Measurements from ENCODE around the gene FNDC3B.

FNDC3B gene

DNA sequence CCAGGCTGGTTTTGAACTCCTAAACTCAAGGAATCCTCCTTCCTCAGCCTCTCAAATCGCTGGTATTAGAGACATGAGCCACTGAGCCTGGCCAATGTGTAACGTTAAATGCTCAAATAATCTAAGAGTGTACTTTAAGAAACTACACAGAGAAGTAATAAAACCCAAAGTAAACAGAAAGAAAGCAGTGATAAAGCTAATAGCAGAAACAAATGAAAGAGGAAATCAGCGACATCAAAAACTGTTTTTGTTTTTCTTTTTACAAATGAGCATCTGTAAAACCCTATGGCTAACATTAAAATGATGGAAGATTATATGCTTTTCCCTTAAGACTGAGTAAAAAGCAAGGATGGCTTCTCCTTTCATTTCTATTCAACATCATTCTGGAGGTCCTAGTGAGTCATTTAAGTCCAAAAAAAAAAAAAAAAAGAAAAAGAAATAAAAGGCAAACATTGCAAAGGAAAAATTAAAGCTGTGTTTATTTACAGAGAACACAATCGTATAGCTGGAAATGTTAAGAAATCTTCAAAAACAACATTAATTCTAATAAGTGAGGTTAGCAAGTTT, 36.8 kb upstream of the FNDC3B start:
- DNase-seq (ENCODE audit: low spot score): no peak
- Histone ChIP-seq H3K27ac (no peak overlapping the region), H3K4me3 (no peak overlapping the region)
- TF ChIP-seq, protein P1, sequence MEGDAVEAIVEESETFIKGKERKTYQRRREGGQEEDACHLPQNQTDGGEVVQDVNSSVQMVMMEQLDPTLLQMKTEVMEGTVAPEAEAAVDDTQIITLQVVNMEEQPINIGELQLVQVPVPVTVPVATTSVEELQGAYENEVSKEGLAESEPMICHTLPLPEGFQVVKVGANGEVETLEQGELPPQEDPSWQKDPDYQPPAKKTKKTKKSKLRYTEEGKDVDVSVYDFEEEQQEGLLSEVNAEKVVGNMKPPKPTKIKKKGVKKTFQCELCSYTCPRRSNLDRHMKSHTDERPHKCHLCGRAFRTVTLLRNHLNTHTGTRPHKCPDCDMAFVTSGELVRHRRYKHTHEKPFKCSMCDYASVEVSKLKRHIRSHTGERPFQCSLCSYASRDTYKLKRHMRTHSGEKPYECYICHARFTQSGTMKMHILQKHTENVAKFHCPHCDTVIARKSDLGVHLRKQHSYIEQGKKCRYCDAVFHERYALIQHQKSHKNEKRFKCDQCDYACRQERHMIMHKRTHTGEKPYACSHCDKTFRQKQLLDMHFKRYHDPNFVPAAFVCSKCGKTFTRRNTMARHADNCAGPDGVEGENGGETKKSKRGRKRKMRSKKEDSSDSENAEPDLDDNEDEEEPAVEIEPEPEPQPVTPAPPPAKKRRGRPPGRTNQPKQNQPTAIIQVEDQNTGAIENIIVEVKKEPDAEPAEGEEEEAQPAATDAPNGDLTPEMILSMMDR (IDR thresholded peaks at IDR 0.05): no peak

DNA sequence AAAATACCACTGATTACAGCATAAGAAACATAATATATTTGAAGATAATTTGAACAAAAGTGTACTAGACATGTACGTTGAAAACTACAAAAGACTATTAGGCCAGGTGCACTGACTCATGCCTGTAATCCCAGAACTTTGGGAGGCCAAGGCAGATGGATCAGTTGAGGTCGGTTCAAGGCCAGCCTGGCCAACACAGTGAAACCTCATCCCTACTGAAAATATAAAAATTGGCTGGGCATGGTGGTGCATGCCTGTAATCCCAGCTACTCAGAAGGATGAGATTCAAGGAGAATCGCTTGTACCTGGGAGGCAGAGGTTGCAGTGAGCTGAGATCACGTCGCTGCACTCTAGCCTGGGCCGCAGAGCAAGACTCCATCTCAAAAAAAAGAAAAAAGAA, 36.2 kb upstream of the FNDC3B start:
- H3K4me3 ChIP-seq: no peak overlapping the region
- TF ChIP-seq, protein P1 (IDR thresholded peaks at IDR 0.05): no peak
- DNase-seq (ENCODE audit: low spot score): no peak

DNA sequence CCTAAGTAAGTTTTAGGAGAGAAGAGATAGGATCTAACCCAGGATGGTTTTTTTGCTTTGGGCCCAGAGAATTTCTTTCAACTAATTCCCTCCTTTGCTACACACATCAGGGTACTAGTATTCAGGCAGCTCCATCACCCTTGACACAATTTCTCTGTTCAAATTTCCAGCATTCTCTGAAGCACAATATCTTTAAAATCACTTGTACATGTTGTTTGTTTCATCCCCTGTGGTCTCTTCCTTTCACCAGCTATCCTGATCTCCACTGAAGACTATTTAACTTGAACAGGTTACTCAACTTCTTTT, 32.4 kb upstream of the FNDC3B start:
- Histone ChIP-seq H3K4me3 (no peak overlapping the region), H3K27ac (no peak overlapping the region)
- no peak for DNase-seq (ENCODE audit: low spot score)
- TF ChIP-seq, protein P1 (IDR thresholded peaks at IDR 0.05): no peak

More for the DNA sequence above, 36.2 kb upstream of the FNDC3B start:
- H3K27ac ChIP-seq: no peak overlapping the region

DNA sequence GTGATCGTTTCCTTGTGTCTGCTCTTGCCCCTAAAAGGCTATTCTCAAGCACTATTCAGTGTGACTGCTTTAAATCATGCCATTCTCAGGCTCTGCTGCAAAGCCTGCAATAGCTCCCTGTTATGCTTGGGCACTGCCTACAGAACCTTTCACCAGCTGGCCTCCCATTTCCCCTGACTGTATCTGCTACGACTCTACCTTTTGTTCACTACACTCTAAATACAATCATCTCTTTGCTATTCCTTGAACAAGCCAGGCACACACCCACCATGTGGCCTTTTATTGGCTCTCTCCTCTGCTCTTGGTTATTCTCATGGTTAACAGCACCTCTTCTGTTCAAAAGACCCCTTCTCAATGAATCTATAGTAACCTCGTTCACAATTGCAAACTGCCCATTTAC, 29.6 kb upstream of the FNDC3B start:
- TF ChIP-seq, protein P1 (IDR thresholded peaks at IDR 0.05): no peak
- DNase-seq (ENCODE audit: low spot score): no peak
- Histone ChIP-seq H3K27ac (no peak overlapping the region), H3K4me3 (no peak overlapping the region)

DNA sequence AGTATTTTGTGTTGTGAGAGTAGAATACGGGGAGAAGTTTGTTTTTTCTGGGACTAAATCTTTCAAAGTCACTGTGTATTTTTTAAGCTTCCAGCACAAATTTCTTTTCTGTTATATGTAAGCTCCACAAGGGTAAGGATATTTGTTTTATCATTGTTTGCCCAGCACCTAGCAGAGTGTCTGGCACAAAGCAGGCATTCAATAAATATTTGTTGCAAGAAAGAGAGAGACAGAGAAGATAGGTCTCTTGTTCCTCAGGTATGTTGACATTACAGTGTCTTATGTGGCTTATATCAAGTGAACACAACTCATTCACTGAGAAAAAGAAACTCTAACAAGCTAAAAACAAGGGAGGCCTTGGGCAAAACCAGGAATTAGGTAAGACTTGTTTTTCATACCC, 26.6 kb upstream of the FNDC3B start:
- H3K4me3 ChIP-seq: no peak overlapping the region
- TF ChIP-seq, protein P1 (IDR thresholded peaks at IDR 0.05): no peak
- no peak overlapping the region for H3K27ac ChIP-seq
- DNase-seq (ENCODE audit: low spot score): no peak

DNA sequence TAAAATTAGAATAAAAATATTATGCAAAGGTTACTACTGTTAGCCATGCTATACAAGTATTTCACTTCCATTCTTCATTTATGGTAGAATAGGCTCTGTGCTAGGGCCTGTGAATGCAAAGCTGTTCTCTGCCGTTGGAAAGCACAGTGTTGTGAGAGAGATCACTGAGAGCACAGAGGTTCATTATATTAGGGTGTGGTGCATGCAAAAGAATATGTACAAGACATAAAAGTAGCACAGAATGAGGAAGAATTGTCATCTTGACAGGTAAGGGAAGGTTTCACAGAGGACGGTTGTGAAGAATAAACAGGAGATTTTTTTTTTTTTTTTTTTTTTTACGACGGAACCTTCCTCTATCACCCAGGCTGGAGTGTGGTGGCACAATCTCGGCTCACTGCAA, 25.2 kb upstream of the FNDC3B start:
- Histone ChIP-seq H3K27ac (no peak overlapping the region), H3K4me3 (no peak overlapping the region)
- TF ChIP-seq, protein P1 (IDR thresholded peaks at IDR 0.05): no peak
- DNase-seq (ENCODE audit: low spot score): no peak

DNA sequence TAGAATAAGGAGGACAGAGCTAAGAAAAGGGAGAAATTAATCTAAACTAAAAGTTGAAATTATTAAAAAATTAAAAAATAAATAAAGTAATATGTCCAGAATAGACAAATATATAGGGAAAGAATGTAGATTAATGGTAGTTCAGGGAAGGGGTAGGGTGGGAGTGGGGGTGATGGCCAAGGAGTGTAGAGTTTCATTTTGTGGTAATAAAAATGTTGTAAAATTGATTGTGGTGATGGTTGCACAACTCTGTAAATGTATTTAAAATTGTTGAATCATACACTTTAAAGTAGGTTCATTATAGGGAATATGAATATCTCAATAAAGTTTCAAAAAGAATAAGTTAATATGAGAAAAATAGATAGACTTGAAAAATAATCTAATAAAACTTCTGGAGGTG, 21.0 kb upstream of the FNDC3B start:
- TF ChIP-seq, protein P1 (IDR thresholded peaks at IDR 0.05): no peak
- H3K27ac ChIP-seq: no peak overlapping the region
- DNase-seq (ENCODE audit: low spot score): no peak
- H3K4me3 ChIP-seq: no peak overlapping the region

Measured in coronary artery (tissue), 2 donors.